HG02678 (cell line): ENCODE results near the gene PDZD2.

Experiments
- ATAC-seq: cut with Tn5 transposase; IDR thresholded peaks from one replicate; pipeline ENCODE4 v1.9.1; 2021; ENCODE audit warnings: mild to moderate bottlenecking, moderate library complexity; ENCODE audit not compliant: unreplicated experiment

The PDZD2 gene

GRCh38 chr5:31911291-31912265, 272.6 kb downstream of the PDZD2 start:
- ATAC-seq, result no peak

DNA sequence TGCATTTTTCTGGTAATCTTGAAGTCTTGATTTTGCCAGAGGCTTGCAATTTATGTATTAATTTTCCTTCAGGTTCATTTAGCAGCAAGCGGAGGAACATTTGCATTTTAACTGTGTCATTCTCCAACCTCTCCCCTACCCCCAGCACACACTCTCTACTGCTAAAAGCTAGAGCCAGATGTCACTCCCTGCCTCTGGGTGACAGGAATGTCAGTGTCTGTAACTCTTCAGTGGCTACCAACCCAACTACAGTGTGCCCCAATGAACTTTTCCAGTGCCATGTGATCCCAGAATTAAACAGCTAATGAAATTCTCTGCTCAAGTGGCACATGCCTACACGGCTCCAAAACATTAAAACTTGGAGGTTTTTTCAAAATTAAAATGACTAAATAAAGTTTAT, 274.9 kb downstream of the PDZD2 start:
- no peak for ATAC-seq

- ATAC-seq, result no peak
These were observed 277.4 kb downstream of the PDZD2 start for GRCh38 chr5:31916327-31916726.

DNA sequence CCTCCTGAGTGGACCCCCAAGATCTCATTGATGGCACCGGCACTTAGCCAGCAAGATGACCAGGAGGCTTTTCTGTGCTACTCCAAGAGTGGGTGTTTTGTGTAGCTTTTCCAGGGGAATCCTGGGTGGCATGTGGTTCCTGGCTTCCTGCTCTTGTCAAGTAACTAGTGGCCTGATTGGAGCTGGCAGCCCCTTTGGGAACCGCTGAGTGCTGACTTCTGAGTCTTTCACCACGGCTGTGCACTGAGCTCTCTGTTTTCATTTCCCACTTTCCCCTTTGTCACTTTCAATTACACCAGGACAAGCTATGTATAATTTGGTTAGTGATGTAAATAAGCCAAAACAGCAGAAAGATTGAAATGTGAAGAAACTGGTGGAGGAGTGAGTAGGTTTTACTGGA, 279.8 kb downstream of the PDZD2 start:
- ATAC-seq, result no peak

- no peak for ATAC-seq
These were observed 282.9 kb downstream of the PDZD2 start for GRCh38 chr5:31921852-31922305.

GRCh38 chr5:31924005-31924404, 285.1 kb downstream of the PDZD2 start:
- ATAC-seq, result no peak

GRCh38 chr5:31931874-31932273, 292.9 kb downstream of the PDZD2 start:
- no peak for ATAC-seq

DNA sequence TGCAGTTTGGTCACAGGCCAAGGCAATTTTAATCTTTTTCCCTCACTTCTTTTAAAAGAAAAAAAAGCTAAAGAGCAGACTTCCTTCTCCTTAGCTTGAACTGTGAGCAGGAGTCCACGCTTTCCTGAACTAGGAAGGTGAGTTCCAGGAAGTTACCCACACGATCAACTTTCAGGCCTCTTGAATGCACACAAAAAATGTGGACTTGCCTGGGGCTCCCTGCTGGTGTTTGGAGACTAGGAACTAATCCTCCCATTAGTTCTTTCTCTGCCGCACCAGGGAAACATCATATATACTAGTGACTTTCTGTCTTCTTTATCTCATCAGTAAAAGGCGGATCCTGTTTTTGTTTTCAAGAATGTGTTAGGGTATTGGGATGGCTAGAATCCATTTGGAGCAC, 295.2 kb downstream of the PDZD2 start:
- no peak for ATAC-seq

GRCh38 chr5:31935496-31936369, 296.8 kb downstream of the PDZD2 start:
- no peak for ATAC-seq

DNA sequence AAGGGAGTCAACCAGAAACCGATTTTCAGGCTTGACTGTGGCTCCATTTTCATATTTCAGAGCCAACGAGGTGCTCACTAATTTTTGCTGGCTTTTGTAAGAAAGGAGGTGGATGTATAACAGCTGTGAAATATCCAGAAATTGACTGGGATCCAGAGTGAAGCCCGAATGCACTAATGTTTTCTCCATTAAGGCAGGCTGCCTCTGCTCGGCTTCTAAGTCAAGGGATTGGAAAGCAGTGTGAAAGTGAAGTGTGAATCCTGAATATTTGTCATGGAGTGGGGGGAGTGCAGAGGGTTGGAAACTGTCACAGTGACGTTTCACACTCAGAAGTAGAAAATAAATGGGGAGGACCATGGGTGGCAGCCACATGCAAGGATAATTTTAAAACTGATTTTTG, 297.8 kb downstream of the PDZD2 start:
- no peak for ATAC-seq

- ATAC-seq, result no peak
These were observed 298.3 kb downstream of the PDZD2 start for GRCh38 chr5:31937226-31937625.

- no peak for ATAC-seq
These were observed 298.8 kb downstream of the PDZD2 start for GRCh38 chr5:31937703-31938102.

DNA sequence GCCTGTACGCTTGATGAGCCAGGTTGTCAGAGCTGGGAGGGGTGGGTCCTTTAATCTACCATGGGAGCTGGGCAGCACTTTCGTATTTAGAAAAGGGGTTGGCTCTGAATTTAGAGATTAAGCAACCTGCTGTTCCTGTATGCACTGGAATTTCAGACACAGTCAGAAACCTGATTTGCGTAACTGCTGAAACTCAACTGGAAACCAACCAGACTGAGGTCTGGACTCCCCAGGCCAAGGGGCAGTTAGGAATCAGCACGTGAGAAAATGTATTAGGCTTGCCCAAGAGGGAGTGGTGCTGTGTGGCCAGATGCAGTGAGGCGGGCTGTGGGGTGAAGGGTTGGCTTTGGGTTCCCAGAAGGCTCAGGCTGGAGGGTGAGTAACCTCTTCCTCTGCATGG, 300.2 kb downstream of the PDZD2 start:
- ATAC-seq, result no peak

GRCh38 chr5:31941151-31941755, 302.3 kb downstream of the PDZD2 start:
- no peak for ATAC-seq

DNA sequence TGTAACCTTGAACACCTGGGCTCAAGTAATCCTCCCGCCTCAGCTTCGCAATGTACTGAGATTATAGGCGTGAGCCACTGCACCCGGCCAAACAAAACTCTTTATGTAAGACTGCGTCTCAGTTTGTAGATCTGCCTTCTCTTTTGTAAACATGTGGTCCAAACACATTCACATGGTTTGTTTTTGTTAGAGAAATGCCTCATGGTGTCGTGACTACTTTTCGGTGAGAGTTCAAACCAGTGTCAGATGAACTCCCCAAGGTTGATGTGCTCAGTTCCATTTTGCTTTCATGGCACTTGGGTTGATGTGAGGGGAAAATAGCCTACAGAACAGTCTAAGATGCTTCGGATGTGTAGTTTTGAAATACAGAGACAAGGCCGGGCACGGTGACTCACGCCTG, 303.6 kb downstream of the PDZD2 start:
- no peak for ATAC-seq

DNA sequence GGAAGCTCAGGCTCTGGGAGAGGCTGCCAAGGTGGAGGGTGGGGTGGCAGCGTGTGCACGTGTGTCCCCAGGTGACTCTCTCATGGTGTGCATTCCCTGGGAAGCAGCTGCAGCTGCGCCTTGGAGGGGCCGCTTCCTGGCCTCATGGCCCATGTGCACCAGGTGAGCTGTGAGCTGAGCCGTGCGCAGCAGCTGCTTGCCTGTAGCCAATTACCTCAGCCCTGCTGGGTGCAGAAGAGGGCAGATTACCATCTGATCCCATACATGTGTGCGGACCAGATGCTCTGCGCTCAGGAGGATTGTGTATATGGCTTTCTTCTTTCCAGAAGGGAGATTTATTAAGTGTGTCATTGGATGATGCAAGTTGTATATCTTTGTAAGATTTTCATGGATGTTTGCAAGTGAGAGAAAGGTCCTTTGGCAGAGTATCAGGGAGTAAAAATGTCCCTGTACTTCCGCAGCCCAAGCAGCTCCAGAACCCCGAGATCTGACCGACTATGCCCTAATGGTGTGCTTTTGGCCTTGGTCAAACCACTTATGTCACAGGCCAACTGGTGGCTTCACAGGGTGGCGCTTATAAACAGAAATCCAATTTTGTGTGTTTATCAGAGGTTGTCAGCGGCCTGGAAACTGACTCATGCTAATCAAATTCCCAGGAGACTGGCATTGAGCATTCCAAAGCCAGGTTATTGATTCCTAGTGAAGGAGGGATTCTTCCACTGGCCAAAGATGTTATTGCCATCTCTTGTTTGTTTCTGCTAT, 305.9 kb downstream of the PDZD2 start:
- no peak for ATAC-seq

DNA sequence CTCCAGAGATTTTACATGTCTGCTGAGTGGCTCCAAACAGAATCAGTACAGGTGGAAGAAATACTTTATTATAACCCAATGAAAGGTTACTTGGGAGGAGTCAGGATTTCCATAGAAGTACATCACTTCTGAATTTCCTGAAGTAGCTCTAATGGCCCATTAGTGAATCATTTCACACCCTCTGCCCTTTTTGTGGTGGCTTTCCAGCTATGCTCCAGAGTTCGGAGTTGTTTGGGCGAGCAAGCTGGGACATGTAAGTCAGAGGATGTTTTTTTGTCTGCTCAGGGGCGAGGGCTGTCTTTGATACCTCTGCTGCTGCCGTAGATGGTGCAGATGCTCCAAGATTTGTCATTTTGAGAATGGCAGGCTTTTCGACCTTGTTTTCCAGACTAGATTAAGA, 309.1 kb downstream of the PDZD2 start:
- ATAC-seq, result no peak

DNA sequence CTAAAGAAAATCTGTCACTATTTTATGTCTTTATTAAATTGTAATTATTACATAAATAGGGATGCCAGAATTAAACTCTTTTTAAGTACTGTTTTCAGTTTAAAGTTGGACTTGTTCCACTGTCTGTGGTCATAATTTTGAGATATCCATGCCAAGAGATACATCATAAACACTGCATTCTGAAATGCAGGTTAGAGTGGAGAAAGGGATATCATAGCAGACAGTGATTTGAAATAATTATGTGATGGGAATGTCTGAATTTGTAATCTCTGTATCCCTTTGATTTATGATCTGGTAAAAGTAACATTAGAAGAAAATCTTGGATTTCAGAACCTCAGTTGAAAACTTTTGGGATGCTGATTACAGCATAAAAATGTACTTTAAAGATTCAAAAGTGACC, 313.1 kb downstream of the PDZD2 start:
- no peak for ATAC-seq

- ATAC-seq, result no peak
These were observed 315.2 kb downstream of the PDZD2 start for GRCh38 chr5:31954091-31954490.

DNA sequence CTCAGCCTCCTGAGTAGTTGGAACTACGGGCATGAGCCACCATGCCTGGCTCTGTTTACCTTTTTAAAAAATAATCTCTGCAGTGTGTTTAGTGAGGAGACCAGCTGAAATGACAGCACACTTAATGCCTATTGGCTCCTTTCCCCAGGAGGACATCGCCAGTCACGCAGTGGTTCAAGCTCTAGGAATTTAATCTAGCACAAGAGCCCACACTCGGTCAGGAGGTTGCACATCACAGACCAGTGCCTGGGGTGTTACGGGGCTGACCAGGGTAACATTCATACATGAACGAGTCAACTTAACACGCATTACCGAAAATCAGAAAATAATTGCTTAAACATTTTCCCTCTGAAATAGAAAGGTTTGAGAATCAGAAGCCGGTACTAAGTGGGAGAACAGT, 318.2 kb downstream of the PDZD2 start:
- no peak for ATAC-seq

- ATAC-seq, result no peak
These were observed 323.4 kb downstream of the PDZD2 start for GRCh38 chr5:31962351-31962751.
